Psoas muscle (tissue), 8 donors: ENCODE data around the gene CACNA1D. TPM values are rescaled to one million over a fixed set of nuclear protein-coding genes. Genes with fewer than 3 reads are reported as not detected.

ENCODE experiments used
- ATAC-seq, 4 donors: fragments of 200-7000 bp; cut with Tn5 transposase; one replicate each; pipeline ENCODE4 v1.9.1; 2020; ENCODE audit warnings: moderate library complexity in 3 of 4, mild to moderate bottlenecking in 2 of 4
- DNase-seq, 2 donors: peaks; one replicate each; pipeline ENCODE4 v3.0.0-alpha.2; 2020
- H3K27ac ChIP-seq: fragments of 200-600 bp; one replicate; pipeline ENCODE4 v1.8.0; 2022
- H3K27me3 ChIP-seq, 3 donors: fragments of 200-600 bp in 1 of 3; one replicate each; pipeline versions ENCODE4 v1.6.1 to v1.8.0; 2013 to 2022; ENCODE audit warnings: low read length in 2 of 3, mild to moderate bottlenecking in 2 of 3, moderate library complexity in 1 of 3; ENCODE audit not compliant: insufficient read depth in 3 of 3
- H3K36me3 ChIP-seq, 2 donors: fragments of 200-600 bp in 1 of 2; one replicate each; pipeline versions ENCODE4 v1.6.1 to v1.8.0; 2013 to 2022; ENCODE audit warnings: low read depth in 1 of 2, mild to moderate bottlenecking in 1 of 2, moderate library complexity in 1 of 2; ENCODE audit not compliant: insufficient read depth in 1 of 2
- H3K4me1 ChIP-seq: fragments of 200-600 bp; one replicate; pipeline ENCODE4 v1.8.0; 2022
- H3K4me3 ChIP-seq: fragments of 200-600 bp; one replicate; pipeline ENCODE4 v1.8.0; 2022; ENCODE audit warnings: mild to moderate bottlenecking
- H3K9me3 ChIP-seq: fragments of 200-600 bp; one replicate; pipeline ENCODE4 v1.8.0; 2022
- CTCF ChIP-seq: fragments of 200-600 bp; IDR thresholded peaks from one replicate; pipeline ENCODE4 v1.8.0; 2022; ENCODE audit warnings: antibody characterized with exemption
- WGBS, 3 donors: extraction: QIAGEN DNeasy Blood & Tissue Kit; methylation state at CpG; one replicate each; pipeline versions ENCODE4 v1.1.6 to v1.1.7; 2013; 5-methylcytosine and 5-hydroxymethylcytosine counted together
- intact Hi-C, 2 donors: fragments of 100-400 bp; cut with DNase I; formaldehyde crosslinking; loops; one replicate each; pipeline versions ENCODE4 v1.11.0 to v1.14.2; 2022
- polyA plus RNA-seq, 3 donors: library from polyadenylated mRNA; stranded (reverse); fragments of 200-250 nt; gene quantifications; one replicate each; pipeline ENCODE4 v1.2.3, GENCODE V29; 2013
- total RNA-seq, 4 donors: library from RNA; stranded (reverse); fragmentation: NEBNext Ultra II Directional in 2 of 4; extraction: Animal tissue kit (Norgen Biotek cat#: 25700) in 2 of 4; gene quantifications; one replicate each; pipeline versions ENCODE4 v1.2.1 to v1.2.4, GENCODE V29; 2021 to 2023
- donor health status: healthy with polysubstance abuse.
- donor health status: DM: no; HTN: no; CAD: no; lungs with moderate emphysema.
- donor health status: Bipolar disorder and iron deficiency.
- donor health status: healthy.
- donor health status: DM: yes; HTN: yes; CAD: no.
- donor health status: DM: no; HTN: no; CAD: no.
- donor health status: DM: no; HTN: no; CAD: no.
- donor health status: DM: yes; HTN: yes; CAD: no.

Gene CACNA1D
- total and polyA plus RNA-seq, 7 donors = 0.05 to 0.82 (median 0.28) TPM; not detected in 2

GRCh38 chr3:53606793-53607192, 112.4 kb downstream of the CACNA1D start:
- H3K9me3 ChIP-seq = peaks cover 6% of the 10 kb centered on the region
- DNase-seq (no peak), ATAC-seq (no peak)
- no peak for TF ChIP-seq CTCF
- no peaks in the 10 kb centered on the region for H3K36me3 ChIP-seq
- intact Hi-C loops = no loop called here
- peaks cover 0 to 5% (median 2%) of the 10 kb centered on the region in 3 donors for H3K27me3 ChIP-seq
- no peak overlapping the region for H3K27ac ChIP-seq
- WGBS, 3 donors = 55 to 78% (median 59%) methylated on average over 1 of the region's 1 CpG
- H3K4me3 ChIP-seq = no peak overlapping the region
- no peaks in the 10 kb centered on the region for H3K4me1 ChIP-seq

GRCh38 chr3:53612508-53612907, 118.1 kb downstream of the CACNA1D start:
- H3K4me1 ChIP-seq = no peaks in the 10 kb centered on the region
- no peak overlapping the region for H3K27ac ChIP-seq
- H3K4me3 ChIP-seq = no peak overlapping the region
- peaks cover 0 to 5% (median 0%) of the 10 kb centered on the region in 3 donors for H3K27me3 ChIP-seq
- DNase-seq (no peak), ATAC-seq (no peak)
- H3K36me3 ChIP-seq = no peaks in the 10 kb centered on the region
- intact Hi-C loops = no loop called here
- peaks cover 6% of the 10 kb centered on the region for H3K9me3 ChIP-seq
- WGBS, 3 donors = 39 to 46% (median 45%) methylated on average over 5 of the region's 5 CpGs
- no peak for TF ChIP-seq CTCF

GRCh38 chr3:53613125-53613524, 118.7 kb downstream of the CACNA1D start:
- H3K27me3 ChIP-seq = peaks cover 0 to 5% (median 0%) of the 10 kb centered on the region in 3 donors
- H3K9me3 ChIP-seq = peaks cover under 1% of the 10 kb centered on the region
- no peak overlapping the region for H3K4me3 ChIP-seq
- no peak overlapping the region for H3K27ac ChIP-seq
- H3K4me1 ChIP-seq = no peaks in the 10 kb centered on the region
- intact Hi-C loops = no loop called here
- no peak for TF ChIP-seq CTCF
- H3K36me3 ChIP-seq = no peaks in the 10 kb centered on the region
- DNase-seq (no peak), ATAC-seq (no peak)
- WGBS, 3 donors = 58 to 61% (median 60%) methylated on average over 3 of the region's 3 CpGs

- Histone ChIP-seq H3K4me1 (no peaks in the 10 kb centered on the region), H3K9me3 (no peaks in the 10 kb centered on the region), H3K36me3 (no peaks in the 10 kb centered on the region), H3K27me3 (peaks cover 0 to 5% (median 0%) of the 10 kb centered on the region in 3 donors), H3K4me3 (no peak overlapping the region), H3K27ac (no peak overlapping the region)
- ATAC-seq (no peak), DNase-seq (no peak)
- intact Hi-C loops = no loop called here
- 76 to 91% (median 83%) methylated on average over 5 of the region's 5 CpGs for WGBS, 3 donors
- no peak for TF ChIP-seq CTCF
Measured at GRCh38 chr3:53614307-53614706, 119.9 kb downstream of the CACNA1D start.

GRCh38 chr3:53616321-53616720, 121.9 kb downstream of the CACNA1D start:
- H3K9me3 ChIP-seq = no peaks in the 10 kb centered on the region
- no peak for DNase-seq
- H3K27me3 ChIP-seq = peaks cover 0 to 11% (median 0%) of the 10 kb centered on the region in 3 donors
- TF ChIP-seq CTCF = no peak
- ATAC-seq = no peak
- intact Hi-C loops = no loop called here
- WGBS, 3 donors = 26 to 40% (median 35%) methylated on average over 5 of the region's 5 CpGs
- no peaks in the 10 kb centered on the region for H3K4me1 ChIP-seq
- no peak overlapping the region for H3K27ac ChIP-seq
- H3K4me3 ChIP-seq = no peak overlapping the region
- no peaks in the 10 kb centered on the region for H3K36me3 ChIP-seq
